Hepatocyte (in vitro differentiated cells): ENCODE data around the gene STRA6.
A peak's percentile ranks its signal among the peaks of the same experiment; 100 is the strongest.

Experiments used
- CTCF ChIP-seq: fragments of 200-600 bp; sonication (generic); IDR thresholded peaks from 2 replicates; pipeline ENCODE4 v1.5.1; 2016; ENCODE audit warnings: antibody characterized with exemption, mild to moderate bottlenecking; ENCODE audit not compliant: poor library complexity
- EZH2 ChIP-seq: fragments of 200-600 bp; sonication (generic); IDR thresholded peaks from 2 replicates; pipeline ENCODE4 v1.6.1; 2016; ENCODE audit warnings: antibody characterized with exemption, mild to moderate bottlenecking, borderline replicate concordance

GRCh38 chr15:74202452-74203401 is at the start of gene STRA6:
- TF ChIP-seq CTCF (peak; percentile 39), EZH2 (no peak)
